ENCODE data around the gene DUSP11. TPM values are rescaled to one million over a fixed set of nuclear protein-coding genes. Genes with fewer than 3 reads are reported as not detected.

DUSP11 gene
- 20.4 and 24.7 TPM in 2 replicates for total RNA-seq

GRCh38 chr2:73779467-73780236, at the start of gene DUSP11:
Gene DUSP11, minus strand, starts transcription at chr2:73780103. Its CDS starts 129 bp downstream, at chr2:73779974.

GRCh38 chr2:73828818-73829570, 49.1 kb upstream of the DUSP11 start, which contains the start of gene STAMBP:
Gene STAMBP, plus strand, starts transcription at chr2:73828961. Its CDS starts 1,896 bp downstream, at chr2:73830857.

GRCh38 chr2:73783883-73784282, 4.0 kb upstream of the DUSP11 start, which contains the start of gene C2orf78:
Gene C2orf78, plus strand, starts transcription at chr2:73784183. Its CDS starts 127 bp downstream, at chr2:73784310.

GRCh38 chr2:73736855-73737779, 42.8 kb downstream of the DUSP11 start, which contains the start of gene TPRKB:
Gene TPRKB, minus strand, starts transcription at chr2:73737345. Its CDS starts 2,776 bp downstream, at chr2:73734569.

Other genes starting within 250 kb of the DUSP11 start
- not detected in 2 replicates for gene NAT8, start 137.7 kb downstream of the DUSP11 start, total RNA-seq
- 25.7 and 45.5 TPM in 2 replicates for gene TPRKB, start 42.8 kb downstream of the DUSP11 start, total RNA-seq
- not detected in 2 replicates for gene C2orf78, start 4.1 kb upstream of the DUSP11 start, total RNA-seq
- gene STAMBP, start 48.9 kb upstream of the DUSP11 start, total RNA-seq = 8.1 and 14.8 TPM in 2 replicates
- gene ACTG2, start 112.9 kb upstream of the DUSP11 start, total RNA-seq = under 0.01 TPM in 1 of 2 replicates, not detected in the other
- gene DGUOK, start 146.8 kb upstream of the DUSP11 start, total RNA-seq = 26.3 and 30.1 TPM in 2 replicates
- 4.6 and 5.7 TPM in 2 replicates for gene TET3, start 204.8 kb upstream of the DUSP11 start, total RNA-seq

Data from endothelial cell of coronary artery (primary cell).